Femur (tissue), 1 donor: ENCODE measurements around the gene AKAP13.
A peak's percentile ranks its signal among the peaks of the same experiment; 100 is the strongest.
"Not testable (repeated sequence)": the region's sequence is repeated elsewhere in the genome, so short reads cannot be mapped to it uniquely, and the experiment has no call there.

ENCODE experiments used
- DNase-seq: peaks from one replicate; pipeline ENCODE4 v3.0.0-alpha.2; 2017

Gene AKAP13, protein sequence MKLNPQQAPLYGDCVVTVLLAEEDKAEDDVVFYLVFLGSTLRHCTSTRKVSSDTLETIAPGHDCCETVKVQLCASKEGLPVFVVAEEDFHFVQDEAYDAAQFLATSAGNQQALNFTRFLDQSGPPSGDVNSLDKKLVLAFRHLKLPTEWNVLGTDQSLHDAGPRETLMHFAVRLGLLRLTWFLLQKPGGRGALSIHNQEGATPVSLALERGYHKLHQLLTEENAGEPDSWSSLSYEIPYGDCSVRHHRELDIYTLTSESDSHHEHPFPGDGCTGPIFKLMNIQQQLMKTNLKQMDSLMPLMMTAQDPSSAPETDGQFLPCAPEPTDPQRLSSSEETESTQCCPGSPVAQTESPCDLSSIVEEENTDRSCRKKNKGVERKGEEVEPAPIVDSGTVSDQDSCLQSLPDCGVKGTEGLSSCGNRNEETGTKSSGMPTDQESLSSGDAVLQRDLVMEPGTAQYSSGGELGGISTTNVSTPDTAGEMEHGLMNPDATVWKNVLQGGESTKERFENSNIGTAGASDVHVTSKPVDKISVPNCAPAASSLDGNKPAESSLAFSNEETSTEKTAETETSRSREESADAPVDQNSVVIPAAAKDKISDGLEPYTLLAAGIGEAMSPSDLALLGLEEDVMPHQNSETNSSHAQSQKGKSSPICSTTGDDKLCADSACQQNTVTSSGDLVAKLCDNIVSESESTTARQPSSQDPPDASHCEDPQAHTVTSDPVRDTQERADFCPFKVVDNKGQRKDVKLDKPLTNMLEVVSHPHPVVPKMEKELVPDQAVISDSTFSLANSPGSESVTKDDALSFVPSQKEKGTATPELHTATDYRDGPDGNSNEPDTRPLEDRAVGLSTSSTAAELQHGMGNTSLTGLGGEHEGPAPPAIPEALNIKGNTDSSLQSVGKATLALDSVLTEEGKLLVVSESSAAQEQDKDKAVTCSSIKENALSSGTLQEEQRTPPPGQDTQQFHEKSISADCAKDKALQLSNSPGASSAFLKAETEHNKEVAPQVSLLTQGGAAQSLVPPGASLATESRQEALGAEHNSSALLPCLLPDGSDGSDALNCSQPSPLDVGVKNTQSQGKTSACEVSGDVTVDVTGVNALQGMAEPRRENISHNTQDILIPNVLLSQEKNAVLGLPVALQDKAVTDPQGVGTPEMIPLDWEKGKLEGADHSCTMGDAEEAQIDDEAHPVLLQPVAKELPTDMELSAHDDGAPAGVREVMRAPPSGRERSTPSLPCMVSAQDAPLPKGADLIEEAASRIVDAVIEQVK (N-terminal part only)

DNA sequence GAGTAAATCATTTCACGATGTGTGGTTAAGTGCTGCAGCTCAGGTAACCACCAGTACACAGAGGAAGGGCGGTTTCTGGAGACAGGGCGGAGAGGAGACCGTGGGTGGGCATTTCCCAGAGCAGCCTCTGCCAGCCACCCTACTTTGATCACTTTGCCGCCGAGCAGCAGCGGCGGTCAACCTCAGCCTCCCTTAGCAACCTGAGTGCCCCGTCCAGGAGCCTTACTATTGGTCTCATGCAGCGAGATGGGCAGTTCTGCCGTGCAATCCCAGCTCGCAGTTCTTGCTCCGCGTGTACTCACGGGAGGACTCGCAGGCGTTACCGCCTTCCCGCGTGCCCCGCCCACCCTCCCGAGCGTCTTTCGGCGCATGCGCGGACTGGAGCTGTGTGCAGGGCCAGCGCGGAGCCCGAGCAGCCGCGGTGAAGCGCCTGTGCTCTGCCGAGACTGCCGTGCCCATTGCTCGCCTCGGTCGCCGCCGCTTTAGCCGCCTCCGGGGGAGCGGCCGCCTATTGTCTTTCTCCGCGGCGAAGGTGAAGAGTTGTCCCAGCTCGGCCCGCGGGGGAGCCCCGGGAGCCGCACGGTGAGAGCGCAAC lies at the start of gene AKAP13:
Gene AKAP13, plus strand, starts transcription at position 387 of the 595 bp plus-strand sequence. CDS start 105,118 bp downstream, outside the sequence.
- DNase-seq: peak; percentile 99

DNA sequence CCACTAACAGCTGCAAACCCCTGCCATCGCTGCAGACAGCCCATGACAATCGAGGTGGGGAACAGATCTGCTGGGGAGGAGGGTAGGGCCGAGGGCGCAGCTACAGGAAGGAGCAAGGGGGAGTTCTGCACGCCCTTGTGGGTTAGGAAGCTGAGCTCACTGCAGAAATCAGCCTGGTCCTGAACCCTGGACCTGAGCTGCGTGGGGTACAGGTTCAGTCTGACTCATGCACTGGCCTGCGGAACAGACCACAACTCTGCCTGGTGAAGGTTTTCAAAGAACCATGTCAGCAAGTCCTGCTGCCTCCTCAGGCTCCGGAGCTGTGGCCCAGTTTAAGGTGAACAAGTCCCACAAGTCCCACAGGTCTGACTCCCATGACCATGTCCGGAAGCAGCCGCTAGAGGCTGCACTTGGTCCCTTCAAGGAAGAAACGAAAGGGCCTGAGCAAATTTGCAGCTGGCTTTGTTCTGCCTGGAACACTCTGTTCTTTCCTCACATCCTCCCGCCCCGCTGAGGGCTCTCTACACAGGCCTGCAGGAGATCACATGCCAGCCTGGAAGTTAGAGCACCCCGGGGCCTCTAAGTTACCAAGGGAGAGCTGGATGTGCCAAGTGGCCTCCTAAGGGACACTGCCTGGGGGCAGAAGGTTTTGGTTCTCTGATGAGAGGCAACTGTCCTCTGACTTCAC lies 49.4 kb upstream of the AKAP13 start:
- peak; percentile 87 for DNase-seq

DNA sequence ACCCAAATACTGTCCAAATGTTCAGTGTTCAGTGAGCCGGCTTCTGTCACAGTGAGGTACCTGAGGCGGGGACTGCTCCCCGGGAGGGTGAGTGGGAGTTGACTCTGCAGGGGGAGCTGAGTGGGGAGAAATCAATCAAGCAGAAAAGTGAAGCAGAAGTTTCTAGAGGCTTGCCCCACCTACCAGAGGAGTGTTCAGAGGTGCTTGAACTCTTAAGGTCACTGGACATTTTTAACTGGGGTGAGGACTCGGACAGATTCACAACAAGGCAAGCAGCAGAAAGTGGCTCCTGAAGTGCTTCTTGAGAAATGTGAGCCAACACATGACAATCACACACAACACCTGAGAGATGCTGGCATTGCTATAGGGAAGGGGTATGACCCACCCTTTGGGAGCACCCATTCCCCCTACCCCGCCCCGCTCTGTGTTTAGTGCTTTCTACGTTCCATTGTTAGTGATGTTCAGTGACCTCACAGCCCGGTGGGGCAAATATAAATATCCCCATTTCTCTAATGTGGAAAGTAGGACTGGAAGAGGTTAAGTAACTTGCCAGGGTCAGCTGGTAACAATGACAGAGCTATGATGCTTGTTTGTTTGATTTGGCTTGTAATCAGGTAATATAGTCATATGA lies 48.6 kb upstream of the AKAP13 start:
- DNase-seq: no peak

DNA sequence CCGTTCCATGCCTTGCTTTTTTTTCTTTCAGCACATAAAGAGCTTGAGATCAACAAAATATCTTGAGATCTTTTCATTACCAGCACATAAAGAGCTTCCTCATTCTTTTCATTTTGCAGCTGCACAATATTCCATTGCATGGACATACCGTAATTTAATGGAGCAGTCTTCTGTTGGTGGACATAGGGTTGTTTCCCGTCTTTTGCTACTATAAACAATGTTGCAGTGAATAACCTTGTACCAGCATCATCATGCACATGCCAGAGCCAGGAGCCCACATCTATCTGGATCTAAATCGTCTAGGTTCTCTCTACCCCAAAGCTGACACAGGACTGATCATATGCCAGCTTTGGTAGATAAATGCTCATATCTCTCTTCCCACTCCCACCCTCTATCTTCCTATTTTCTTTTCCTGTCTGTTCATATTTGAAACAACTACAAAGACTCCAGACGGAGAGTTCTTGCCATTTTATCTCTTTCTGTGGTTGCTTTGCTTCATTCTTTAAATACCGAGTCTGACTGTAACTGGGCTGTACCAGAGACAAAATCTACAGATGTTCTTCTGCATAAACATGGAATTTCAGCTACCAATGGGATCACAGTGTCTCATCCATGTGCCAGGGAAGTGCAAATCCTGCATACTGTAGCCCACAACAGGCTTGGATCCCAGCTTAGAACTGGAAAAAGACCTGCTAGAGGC lies 47.1 kb upstream of the AKAP13 start:
- DNase-seq: no peak

DNA sequence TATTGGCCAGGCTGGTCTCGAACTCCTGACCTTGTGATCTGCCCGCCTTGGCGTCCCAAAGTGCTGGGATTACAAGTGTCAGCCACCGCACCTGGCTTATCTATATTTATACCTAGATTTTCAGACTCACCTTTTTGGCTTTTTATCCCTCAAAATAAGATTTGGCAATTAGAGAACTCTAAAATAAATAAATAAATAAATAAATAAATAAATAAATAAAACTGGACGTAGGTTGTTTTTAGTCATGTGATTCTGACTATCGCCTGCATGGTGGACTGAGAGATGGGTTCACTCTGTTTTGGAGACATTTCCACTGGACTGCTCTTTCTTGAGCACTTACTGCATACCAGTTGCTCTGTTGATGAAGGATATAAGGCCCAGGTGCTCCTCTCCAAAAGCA lies 46.2 kb upstream of the AKAP13 start:
- no peak for DNase-seq

DNA sequence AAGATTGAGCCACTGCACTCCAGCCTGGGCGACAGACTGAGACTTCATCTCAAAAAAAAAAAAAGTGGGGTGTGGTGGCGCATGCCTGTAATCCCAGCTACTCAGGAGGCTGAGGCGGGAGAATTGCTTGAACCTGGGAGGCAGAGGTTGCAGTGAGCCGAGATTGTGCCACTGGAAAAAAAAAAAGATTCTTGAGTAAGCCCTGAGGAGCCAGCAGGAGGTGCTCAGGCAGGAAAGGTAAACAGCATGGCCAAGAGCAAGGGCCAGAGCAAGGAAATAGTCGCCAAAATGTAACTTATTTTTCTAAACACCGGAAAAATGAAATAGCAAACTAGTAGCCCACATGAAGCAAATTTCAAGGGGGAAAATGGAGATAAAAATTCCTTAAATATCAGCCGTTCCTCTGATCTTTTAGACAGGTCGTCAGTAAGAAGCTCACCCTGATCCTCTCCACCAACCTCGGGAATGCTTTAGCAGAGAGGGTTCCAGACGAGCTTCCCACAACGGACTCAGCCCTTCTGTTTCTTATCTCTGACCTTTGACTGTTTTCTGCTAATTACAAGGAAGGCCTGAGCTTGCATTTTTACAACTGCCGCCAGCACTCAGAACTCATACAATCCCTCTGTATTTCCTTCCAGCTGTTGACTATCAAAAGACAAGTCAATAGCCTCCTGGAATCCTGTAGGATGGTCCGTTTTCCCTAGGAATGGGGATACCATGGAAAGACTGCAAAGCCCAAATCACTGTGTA lies 45.0 kb upstream of the AKAP13 start:
- no peak for DNase-seq

DNA sequence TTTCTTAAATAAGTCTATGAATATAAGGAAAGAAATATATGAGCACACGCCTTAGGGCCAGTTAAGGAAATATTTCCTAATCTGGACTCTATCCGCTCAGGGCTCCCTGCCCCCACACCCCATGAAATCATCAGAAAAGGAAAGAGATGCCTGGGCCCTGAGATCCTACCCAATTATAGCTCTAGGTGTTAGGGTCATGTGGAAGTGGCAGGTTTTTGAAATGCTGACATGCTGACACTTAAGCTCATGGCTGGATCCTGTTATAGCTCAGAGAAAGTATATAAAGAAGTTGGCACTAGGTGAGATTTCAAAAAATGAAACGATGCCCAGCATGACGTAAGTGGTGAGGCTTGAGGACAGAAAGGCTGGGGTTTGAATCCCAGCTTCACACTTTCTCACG lies 43.5 kb upstream of the AKAP13 start:
- no peak for DNase-seq

DNA sequence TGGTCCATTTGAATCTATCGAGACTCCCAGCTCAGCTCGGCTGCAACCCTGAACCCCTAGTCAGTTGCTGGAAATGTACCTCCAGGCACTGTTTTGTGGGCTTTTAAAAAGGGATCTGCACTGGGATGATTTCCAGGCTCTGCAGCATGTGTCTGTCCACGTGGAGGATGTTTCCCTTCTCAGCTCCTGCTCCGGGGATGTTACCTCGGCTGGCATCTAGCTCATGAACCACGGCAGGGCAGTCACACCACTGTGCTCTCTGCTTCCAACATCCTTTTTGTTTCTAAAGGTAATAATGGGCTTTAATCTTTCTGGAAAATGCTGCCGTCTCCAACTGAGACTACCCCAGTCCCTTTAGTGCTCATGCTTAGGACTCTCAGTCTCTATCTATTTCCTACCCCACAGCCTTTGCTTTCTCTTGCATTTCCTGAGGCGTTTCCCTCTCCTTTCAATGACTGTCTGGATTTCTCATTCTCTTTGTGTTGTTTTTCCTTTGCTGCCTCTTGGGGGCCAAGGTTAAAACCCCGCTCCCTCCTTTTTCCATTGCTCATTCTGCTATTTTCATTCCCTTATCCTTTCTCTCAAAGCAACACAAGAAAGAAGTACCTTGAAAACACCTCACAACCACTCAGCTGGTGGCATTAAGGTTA lies 42.9 kb upstream of the AKAP13 start:
- DNase-seq: no peak

DNA sequence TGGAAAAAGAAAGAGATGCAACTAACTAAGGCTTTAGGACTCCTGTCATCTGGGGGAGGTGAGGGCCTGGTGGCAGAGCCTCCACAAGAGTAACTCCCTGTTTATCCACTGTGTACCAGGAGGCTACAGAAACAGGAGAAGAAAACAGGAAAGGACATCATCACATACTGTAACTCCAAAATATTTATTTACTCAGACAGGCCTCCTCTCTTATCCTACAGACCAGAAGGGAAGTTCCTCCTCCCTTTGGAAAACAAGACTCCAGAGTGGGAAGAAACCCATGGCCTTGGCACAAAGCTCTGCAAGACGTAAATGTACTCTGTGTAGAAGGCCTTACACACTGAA lies 40.1 kb upstream of the AKAP13 start:
- no peak for DNase-seq

DNA sequence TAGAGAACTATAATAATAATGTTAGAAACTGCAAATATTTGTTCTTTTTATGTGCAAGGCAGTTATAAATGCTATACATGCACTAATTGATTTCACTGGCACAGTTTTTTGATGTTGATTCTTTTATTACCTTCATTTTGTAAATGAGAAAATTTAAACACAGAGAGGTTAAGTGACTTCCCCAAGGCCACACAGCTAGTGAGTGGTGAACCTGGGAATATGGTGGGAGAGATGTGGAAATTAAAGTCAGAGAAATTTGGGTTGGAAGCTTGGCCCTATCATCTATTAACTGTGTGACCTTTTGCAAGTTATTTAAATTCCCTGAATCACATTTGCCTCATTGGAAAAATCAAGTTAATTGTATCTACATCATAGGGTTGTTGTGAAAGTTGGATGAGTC lies 39.6 kb upstream of the AKAP13 start:
- DNase-seq: no peak

DNA sequence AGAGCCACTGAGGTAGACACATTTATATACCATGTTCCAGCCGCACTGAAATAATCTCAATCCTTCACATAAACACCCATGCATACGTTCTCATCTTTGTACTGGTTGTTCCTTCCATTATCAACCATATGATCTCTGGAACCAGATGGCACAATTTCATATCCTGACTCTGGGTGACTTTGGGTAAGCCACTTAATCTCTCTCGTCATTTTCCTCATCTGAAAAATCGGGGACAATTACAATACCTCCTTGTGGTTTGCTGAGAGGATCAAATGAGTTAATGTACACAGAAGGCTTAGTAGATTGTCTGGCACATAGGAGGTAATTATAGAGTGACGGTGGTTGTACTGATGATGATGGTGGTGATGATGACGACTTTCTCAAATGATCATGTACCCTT lies 38.2 kb upstream of the AKAP13 start:
- DNase-seq: not testable (repeated sequence)

DNA sequence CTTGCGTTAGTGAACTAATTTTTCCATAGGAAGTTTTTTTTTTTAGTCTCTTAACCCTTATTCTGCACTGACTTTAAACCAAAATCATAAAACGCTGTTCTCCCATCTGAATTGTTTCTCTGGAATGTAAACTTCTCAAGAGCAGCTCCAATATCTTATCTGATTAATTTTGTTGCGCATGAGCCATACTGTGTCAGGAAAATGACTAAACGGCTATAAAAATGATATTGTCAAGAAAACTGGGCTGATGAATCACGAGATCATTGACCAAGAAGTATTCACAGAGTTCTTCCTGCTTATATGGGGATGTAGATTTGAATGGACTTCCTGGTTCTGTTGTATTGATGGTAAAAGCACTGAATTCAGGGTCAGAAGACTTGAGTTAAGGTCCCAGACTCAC lies 37.0 kb upstream of the AKAP13 start:
- DNase-seq: not testable (repeated sequence)

DNA sequence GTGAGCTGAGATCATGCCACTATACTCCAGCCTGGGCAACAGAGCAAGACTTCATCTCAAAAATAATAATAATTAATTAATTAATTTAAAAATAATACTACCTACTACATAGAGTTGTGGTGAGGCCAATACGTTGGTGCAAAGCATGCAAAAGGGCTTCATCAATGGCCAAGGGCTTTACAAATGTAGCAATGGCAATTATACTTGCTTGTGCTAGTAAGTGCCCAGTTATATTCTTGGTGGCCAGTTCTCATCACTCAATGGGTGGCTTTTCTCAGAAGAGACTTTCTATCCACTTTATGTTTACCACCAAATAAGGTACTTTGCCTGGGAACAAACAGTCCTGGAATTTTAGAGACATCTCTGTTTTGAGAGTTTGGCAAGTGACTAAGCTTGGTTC lies 36.2 kb upstream of the AKAP13 start:
- not testable (repeated sequence) for DNase-seq

DNA sequence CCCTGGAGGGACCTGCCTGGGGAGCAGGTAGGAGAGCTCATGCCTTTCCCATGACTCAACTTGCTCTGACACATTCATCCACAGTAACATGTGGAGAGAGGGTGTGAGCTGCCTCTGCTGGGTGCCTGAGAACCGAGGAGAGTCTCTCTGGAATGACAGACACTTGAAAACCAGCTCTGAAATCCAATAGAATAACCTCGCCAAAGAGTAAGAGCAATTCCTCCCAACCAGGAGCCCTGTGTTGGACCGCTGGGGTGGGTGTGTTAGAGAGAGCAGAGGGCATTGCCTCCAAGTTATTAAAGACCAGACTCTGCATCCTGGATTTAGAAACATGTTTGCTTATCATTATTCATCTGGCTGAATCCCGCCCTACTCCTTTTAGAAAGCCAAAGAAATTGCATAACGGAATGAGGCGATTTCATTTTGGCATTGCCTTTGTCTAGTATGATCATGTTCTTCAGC lies 35.7 kb upstream of the AKAP13 start:
- not testable (repeated sequence) for DNase-seq

DNA sequence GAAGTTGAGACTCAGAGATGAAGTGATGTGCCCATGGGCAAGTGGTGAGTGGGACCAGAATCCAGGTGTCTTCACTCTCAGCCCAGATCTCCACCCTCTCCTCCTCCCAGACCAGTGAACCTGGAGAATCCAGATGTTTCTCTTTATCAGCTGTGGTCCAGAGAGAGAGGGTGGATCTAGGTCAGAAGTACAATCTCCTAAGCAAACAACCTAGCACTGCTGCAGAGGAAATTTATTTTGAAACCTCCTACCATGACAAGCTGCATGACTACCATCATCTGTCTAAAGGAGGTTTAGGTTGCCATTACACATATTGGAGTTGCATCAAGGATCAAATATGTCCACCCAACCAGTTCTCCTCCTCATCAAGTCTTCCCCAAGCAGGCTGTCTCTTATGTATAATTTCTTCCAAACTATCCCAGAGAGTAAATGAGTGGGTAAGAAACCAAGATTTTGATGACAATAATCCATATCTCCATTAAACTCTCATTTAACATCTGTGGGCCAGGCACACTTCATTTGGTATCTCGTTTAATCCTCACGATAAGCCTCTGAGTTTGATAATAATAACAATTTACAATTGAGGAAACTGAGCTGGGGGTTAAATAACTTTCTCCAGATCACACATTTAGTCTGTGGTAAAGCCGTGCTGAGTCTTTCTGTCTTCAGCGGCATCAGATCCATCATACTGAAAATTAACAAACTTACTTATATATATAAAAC lies 35.0 kb upstream of the AKAP13 start:
- not testable (repeated sequence) for DNase-seq

DNA sequence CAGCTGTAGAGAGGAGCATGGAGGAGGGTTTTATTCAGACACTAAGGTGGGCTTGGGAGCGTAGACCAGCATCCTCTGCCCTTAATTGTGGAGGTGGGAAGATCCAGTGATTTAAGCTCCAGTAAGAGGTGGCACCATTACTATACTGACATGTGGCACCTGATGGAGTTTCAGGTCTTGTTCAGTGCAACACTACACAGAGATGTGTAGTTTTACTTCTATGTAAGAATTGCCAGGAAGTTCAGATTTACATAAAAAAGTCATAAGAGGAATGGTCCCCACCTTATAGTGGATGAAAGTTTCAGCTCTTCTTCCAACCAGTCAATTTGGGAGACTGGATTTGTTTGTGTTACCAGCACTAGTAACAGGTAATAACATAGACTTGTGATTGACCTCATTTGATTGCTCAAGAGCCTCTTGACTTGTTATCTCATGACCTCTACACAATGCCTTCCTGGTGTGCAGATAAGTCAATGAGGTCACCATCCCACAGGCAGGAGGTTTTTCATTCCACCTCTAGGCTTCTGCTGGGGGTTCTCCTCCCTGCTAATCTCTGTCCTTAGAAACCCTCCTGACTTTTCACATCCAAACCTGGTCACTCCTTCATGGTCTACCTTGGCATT lies 33.8 kb upstream of the AKAP13 start:
- DNase-seq: not testable (repeated sequence)

DNA sequence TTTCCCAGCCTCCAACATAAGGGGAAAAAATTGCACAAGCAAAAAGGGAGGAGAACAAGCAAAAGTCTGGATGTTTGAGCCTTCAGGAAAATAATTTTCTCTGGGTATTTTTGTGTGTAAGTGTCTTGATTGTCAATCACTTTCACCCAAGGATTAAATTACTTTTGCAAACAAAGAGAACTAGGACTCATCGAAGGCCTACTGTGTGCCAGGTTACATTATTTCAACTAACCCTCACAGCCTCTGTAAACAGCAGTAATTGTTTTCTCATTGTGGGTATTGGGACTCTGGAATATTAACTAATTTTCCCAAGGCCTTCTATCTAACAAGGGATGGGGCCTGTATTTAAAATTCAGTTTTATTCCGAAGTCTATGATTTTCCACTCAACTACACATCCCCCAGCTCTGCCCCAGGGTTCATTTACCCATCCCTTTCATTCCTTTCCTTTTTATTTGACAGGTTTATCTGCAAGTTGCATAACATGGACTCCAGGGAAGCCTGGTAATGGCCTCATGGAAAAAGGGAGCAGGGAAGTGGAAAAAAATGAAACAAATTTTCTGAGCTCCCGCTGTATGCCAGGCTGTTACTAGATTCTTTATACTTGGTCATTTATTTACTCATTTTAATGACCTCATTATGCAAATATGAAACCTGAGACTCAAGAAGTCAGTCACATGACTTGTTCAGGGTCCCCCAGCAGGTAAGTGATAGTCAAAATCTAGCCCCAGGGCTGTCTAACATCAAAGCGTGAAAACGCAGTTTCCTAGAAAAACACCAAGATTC lies 32.9 kb upstream of the AKAP13 start:
- DNase-seq: not testable (repeated sequence)
